Mesothelial cell of epicardium (in vitro differentiated cells): ENCODE results near the gene MRGPRF. TPM values are rescaled to one million over a fixed set of nuclear protein-coding genes. Genes with fewer than 3 reads are reported as not detected.
A peak's percentile ranks its signal among the peaks of the same experiment; 100 is the strongest.

ENCODE experiments used
- DNase-seq, 2 experiments: peaks; one replicate each; pipeline ENCODE4 v3.0.0; 2021; ENCODE audit warnings: low spot score in 2 of 2; ENCODE audit not compliant: unreplicated experiment in 2 of 2
- H3K27ac Mint-ChIP-seq: 2 replicates; pipeline ENCODE4 v1.8.0; 2021; ENCODE audit warnings: mixed read lengths
- H3K27me3 Mint-ChIP-seq: 2 replicates; pipeline ENCODE4 v1.8.0; 2021; ENCODE audit warnings: low read depth, mixed read lengths
- H3K36me3 Mint-ChIP-seq: 2 replicates; pipeline ENCODE4 v1.8.0; 2021; ENCODE audit warnings: mixed read lengths
- H3K4me1 Mint-ChIP-seq: 2 replicates; pipeline ENCODE4 v1.8.0; 2021; ENCODE audit warnings: mixed read lengths
- H3K4me3 Mint-ChIP-seq: 2 replicates; pipeline ENCODE4 v1.8.0; 2021; ENCODE audit warnings: mild to moderate bottlenecking, moderate library complexity, mixed read lengths
- H3K9me3 Mint-ChIP-seq: 2 replicates; pipeline ENCODE4 v1.8.0; 2021; ENCODE audit warnings: mixed read lengths
- total RNA-seq: library from RNA; stranded (reverse); gene quantifications from 3 replicates; pipeline ENCODE4 v1.2.1, GENCODE V29; 2021
- TF ChIP-seq, protein P1 (sequence below): fragments of 200-600 bp; sonication (generic); IDR thresholded peaks from one replicate; pipeline ENCODE4 v1.5.0; 2021; ENCODE audit warnings: antibody characterized with exemption; ENCODE audit not compliant: unreplicated experiment

MRGPRF gene
- total RNA-seq, 1 donor from 2014 or later = 3.4 TPM

DNA sequence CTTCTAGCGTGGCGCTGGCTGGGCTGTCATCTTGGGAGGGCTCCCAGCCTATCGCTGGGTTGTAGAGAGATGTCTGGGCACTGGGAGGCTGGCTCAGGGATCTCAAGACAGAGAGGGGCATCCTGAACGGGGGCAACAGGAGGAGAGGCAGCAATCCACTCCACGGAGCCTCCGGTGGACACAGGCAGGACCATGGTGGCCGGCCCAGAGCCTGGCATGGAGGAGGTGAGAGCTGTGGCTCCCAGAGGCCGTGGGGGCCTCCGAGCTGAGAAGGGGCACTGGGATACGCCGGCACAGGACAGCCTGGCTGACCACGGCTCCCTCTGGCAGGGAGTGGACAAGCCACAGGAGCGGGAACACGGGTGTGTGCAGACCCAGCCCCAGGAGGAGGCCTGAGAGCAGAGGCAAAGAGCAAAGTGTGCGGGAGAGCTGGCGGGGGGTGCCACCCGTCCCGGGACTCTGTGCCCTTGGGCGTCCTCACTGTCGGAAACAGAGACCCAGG, 9.1 kb downstream of the MRGPRF start:
- no peak overlapping the region for H3K4me3 Mint-ChIP-seq
- H3K27ac Mint-ChIP-seq = no peak overlapping the region
- H3K36me3 Mint-ChIP-seq = no peaks in the 10 kb centered on the region
- H3K9me3 Mint-ChIP-seq = no peaks in the 10 kb centered on the region
- H3K4me1 Mint-ChIP-seq = peaks cover 27% of the 10 kb centered on the region
- TF ChIP-seq, protein P1, sequence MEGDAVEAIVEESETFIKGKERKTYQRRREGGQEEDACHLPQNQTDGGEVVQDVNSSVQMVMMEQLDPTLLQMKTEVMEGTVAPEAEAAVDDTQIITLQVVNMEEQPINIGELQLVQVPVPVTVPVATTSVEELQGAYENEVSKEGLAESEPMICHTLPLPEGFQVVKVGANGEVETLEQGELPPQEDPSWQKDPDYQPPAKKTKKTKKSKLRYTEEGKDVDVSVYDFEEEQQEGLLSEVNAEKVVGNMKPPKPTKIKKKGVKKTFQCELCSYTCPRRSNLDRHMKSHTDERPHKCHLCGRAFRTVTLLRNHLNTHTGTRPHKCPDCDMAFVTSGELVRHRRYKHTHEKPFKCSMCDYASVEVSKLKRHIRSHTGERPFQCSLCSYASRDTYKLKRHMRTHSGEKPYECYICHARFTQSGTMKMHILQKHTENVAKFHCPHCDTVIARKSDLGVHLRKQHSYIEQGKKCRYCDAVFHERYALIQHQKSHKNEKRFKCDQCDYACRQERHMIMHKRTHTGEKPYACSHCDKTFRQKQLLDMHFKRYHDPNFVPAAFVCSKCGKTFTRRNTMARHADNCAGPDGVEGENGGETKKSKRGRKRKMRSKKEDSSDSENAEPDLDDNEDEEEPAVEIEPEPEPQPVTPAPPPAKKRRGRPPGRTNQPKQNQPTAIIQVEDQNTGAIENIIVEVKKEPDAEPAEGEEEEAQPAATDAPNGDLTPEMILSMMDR = no peak
- no peak for DNase-seq
- H3K27me3 Mint-ChIP-seq = no peaks in the 10 kb centered on the region

DNA sequence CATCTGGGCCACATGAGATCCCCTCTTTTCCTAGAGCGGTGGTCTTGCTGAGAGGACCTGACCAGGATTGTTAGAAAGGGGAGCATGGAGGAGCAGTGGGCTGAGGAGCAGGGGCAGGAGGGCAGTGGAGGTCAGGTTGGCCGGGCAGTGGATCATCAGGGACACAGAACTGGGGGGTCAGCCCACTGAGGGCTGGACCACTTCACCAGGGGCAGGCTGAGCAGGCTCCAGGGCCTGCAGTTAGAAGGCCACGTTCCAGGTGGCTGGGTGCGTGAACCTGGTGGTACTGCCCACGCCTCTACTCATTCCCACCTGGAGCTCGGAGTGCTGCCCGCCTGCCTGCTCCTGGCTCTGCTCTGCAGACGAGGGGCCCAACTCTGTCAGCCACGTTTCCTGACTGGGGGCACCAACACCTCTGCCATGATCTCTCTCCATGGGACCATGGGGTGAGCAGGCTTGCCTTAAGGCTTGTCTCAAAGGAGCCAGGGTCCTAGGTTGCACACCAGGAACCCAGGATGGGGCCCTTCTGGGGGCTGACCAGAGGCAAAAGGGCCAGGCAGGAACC, 9.7 kb downstream of the MRGPRF start:
- Mint-ChIP-seq H3K4me1 (peaks cover 27% of the 10 kb centered on the region), H3K9me3 (no peaks in the 10 kb centered on the region), H3K4me3 (no peak overlapping the region), H3K27me3 (no peaks in the 10 kb centered on the region), H3K27ac (no peak overlapping the region), H3K36me3 (no peaks in the 10 kb centered on the region)
- TF ChIP-seq, protein P1 = no peak
- DNase-seq = no peak

DNA sequence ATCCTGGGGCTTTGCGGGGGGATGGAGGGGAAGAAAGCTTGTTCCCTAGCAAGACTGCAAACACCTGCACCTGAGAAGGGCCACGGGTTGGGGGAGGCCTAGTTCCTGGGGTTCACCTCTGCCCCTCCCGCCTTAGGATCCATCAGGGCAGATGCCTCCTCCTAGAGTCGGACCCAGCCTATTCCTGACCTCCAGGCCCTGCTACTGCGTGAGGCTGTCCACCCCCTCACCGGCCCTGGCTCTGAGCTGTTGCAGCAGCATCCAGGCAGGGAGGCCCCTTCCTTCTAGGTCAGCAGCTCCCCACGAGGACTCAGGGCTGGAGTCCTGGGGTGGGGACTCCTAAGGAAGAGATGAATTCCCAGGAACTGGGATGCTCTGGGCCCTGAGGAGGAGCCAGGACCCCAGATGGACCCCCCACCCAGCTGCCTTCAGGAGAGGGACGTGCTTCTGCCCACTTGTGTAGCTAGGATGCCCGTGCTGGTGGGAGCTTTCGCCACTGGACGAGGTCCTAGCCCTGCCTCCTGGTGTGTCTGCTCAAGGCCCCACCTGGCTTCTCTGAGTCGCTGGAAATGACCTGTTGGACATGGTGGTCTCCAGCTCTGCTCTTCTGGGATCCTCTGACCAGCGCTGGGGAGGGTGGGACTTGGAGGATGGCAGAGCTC, 10.3 kb downstream of the MRGPRF start:
- Mint-ChIP-seq H3K27me3 (no peaks in the 10 kb centered on the region), H3K27ac (no peak overlapping the region), H3K4me1 (peaks cover 26% of the 10 kb centered on the region), H3K36me3 (no peaks in the 10 kb centered on the region), H3K4me3 (no peak overlapping the region), H3K9me3 (no peaks in the 10 kb centered on the region)
- TF ChIP-seq, protein P1 = no peak
- DNase-seq = no peak

DNA sequence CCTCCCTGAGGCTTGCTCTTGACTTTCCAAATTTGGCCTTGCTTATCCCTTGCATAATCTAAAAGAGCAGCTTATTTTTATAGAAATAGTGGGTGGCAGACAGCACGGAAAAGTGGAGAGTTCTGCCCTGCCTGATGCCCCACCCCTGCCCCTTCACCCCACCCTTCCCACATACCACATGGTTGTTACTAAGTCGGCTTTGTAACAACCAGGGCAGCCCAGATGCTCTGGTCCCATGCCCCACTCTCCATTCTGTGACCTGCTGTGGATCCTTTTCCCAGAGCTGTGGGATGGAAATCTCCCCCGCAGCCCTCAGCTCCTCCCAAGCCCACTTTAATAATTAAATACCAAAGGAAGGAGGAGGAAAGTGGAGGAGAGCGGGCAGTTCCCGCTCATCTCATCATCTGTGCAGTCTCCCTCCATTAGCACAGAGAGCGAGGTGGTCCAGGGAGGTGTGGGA, 10.9 kb downstream of the MRGPRF start:
- no peak overlapping the region for H3K4me3 Mint-ChIP-seq
- H3K36me3 Mint-ChIP-seq = no peaks in the 10 kb centered on the region
- H3K27ac Mint-ChIP-seq = no peak overlapping the region
- TF ChIP-seq, protein P1 = no peak
- H3K4me1 Mint-ChIP-seq = peaks cover 21% of the 10 kb centered on the region
- no peaks in the 10 kb centered on the region for H3K27me3 Mint-ChIP-seq
- no peak for DNase-seq
- H3K9me3 Mint-ChIP-seq = no peaks in the 10 kb centered on the region

DNA sequence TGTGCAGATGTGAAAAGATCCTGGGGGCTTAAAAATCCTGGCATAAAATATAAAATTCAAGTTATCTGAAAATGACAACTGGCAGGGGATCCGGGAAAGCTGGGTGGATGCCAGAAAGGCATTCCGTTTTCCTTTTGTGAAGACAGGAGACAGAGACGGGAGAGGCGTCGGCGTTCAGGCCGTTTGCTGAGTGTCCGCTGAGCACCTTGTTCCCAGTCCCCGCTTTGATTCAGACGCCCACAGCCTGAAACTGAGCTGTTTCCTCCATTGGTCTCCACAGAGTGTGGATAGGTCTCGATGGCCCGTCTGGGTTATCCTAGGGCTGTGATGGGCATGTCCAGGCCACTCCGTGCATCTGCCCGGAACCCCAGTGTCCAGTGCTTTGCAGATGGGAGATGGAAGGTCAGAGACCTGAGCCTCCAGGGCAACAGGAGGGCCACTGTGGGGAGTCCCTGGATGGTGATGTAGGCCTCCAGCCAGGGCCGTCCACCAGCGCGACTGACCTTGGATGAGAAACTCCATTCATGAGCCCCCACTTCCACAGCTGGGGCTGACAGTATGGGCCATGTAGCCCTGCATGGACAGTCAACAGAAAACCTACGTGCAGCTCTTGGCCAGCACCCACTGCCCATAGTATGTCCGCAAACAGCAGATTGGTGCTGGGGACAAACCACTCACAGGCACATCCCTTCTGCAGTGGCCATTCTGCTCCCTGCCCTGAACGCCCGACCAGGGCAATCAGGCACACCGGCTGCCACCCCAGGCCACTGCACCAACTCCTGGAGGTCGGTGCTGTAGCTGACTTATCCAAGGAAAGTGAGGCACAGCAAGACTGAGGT, 11.6 kb downstream of the MRGPRF start:
- Mint-ChIP-seq H3K9me3 (no peaks in the 10 kb centered on the region), H3K4me3 (no peak overlapping the region), H3K36me3 (no peaks in the 10 kb centered on the region), H3K27ac (peak overlapping the region; percentile 39), H3K27me3 (no peaks in the 10 kb centered on the region), H3K4me1 (peaks cover 21% of the 10 kb centered on the region)
- TF ChIP-seq, protein P1 = no peak
- DNase-seq = no peak
